Measurements from ENCODE around the gene TPSB2.
"Not testable (repeated sequence)": the region's sequence is repeated elsewhere in the genome, so short reads cannot be mapped to it uniquely, and the experiment has no call there.

The TPSB2 gene

GRCh38 chr16:1189455-1189854, 40.5 kb downstream of the TPSB2 start:
- Histone ChIP-seq H3K9ac (ENCODE audit: low read length) (no peak overlapping the region), H2AFZ (ENCODE audit: low read length) (no peak overlapping the region), H3K4me3 (ENCODE audit: low read length) (no peak overlapping the region), H3K27me3 (replicated peaks; ENCODE audit: insufficient read depth, low read length) (peaks cover 60% of the 10 kb centered on the region), H3K9me3 (replicated peaks; ENCODE audit: insufficient read depth, low read length) (no peaks in the 10 kb centered on the region), H3K4me1 (ENCODE audit: low read length) (no peaks in the 10 kb centered on the region), H3K79me2 (ENCODE audit: low read length) (no peaks in the 10 kb centered on the region), H3K4me2 (ENCODE audit: low read depth, low read length) (no peak overlapping the region), H3K27ac (ENCODE audit: low read length) (no peak overlapping the region), H3K36me3 (replicated peaks; ENCODE audit: insufficient read depth, low read length) (no peaks in the 10 kb centered on the region), H3K9me2 (replicated peaks; ENCODE audit: insufficient read depth, low read length) (no peaks in the 10 kb centered on the region), H3F3A (ENCODE audit: insufficient read depth, low read length) (no peaks in the 10 kb centered on the region), H4K20me1 (ENCODE audit: insufficient read depth, low read length) (no peaks in the 10 kb centered on the region)
- DNase-seq = no peak
- TF ChIP-seq EZH2 (optimal IDR thresholded peaks at IDR 0.05; ENCODE audit: low read depth, low read length) (no peak), EZH2phosphoT487 (IDR thresholded peaks at IDR 0.05; ENCODE audit: low read length) (no peak), CTCF (IDR thresholded peaks at IDR 0.05; ENCODE audit: low read length) (no peak)

- no peak overlapping the region for H2AFZ ChIP-seq (ENCODE audit: low read length)
- peak; percentile 51 for DNase-seq
- H3K79me2 ChIP-seq (ENCODE audit: low read length) = no peaks in the 10 kb centered on the region
- no peaks in the 10 kb centered on the region for H3K4me1 ChIP-seq (ENCODE audit: low read length)
- H3K4me2 ChIP-seq (ENCODE audit: low read depth, low read length) = no peak overlapping the region
- H3K4me3 ChIP-seq (ENCODE audit: low read length) = no peak overlapping the region
- H3K9me2 ChIP-seq (replicated peaks; ENCODE audit: insufficient read depth, low read length) = no peaks in the 10 kb centered on the region
- H3K9ac ChIP-seq (ENCODE audit: low read length) = no peak overlapping the region
- H3K27ac ChIP-seq (ENCODE audit: low read length) = no peak overlapping the region
- no peaks in the 10 kb centered on the region for H3K9me3 ChIP-seq (replicated peaks; ENCODE audit: insufficient read depth, low read length)
- no peak for TF ChIP-seq EZH2phosphoT487 (IDR thresholded peaks at IDR 0.05; ENCODE audit: low read length)
- TF ChIP-seq CTCF (IDR thresholded peaks at IDR 0.05; ENCODE audit: low read length) = no peak
- TF ChIP-seq EZH2 (optimal IDR thresholded peaks at IDR 0.05; ENCODE audit: low read depth, low read length) = no peak
- no peaks in the 10 kb centered on the region for H3F3A ChIP-seq (ENCODE audit: insufficient read depth, low read length)
- H3K36me3 ChIP-seq (replicated peaks; ENCODE audit: insufficient read depth, low read length) = no peaks in the 10 kb centered on the region
- peaks cover 60% of the 10 kb centered on the region for H3K27me3 ChIP-seq (replicated peaks; ENCODE audit: insufficient read depth, low read length)
- H4K20me1 ChIP-seq (ENCODE audit: insufficient read depth, low read length) = no peaks in the 10 kb centered on the region
These were observed 41.4 kb downstream of the TPSB2 start for GRCh38 chr16:1188432-1189189.

GRCh38 chr16:1185460-1186207, 44.4 kb downstream of the TPSB2 start:
- not testable (repeated sequence) for H3K36me3 ChIP-seq (replicated peaks; ENCODE audit: insufficient read depth, low read length); DNase-seq; H3K4me1 ChIP-seq (ENCODE audit: low read length); H3K9ac ChIP-seq (ENCODE audit: low read length); H2AFZ ChIP-seq (ENCODE audit: low read length); H3K4me2 ChIP-seq (ENCODE audit: low read depth, low read length); H4K20me1 ChIP-seq (ENCODE audit: insufficient read depth, low read length); H3F3A ChIP-seq (ENCODE audit: insufficient read depth, low read length); H3K79me2 ChIP-seq (ENCODE audit: low read length); H3K27ac ChIP-seq (ENCODE audit: low read length); H3K9me3 ChIP-seq (replicated peaks; ENCODE audit: insufficient read depth, low read length); H3K4me3 ChIP-seq (ENCODE audit: low read length); H3K9me2 ChIP-seq (replicated peaks; ENCODE audit: insufficient read depth, low read length)
- H3K27me3 ChIP-seq (replicated peaks; ENCODE audit: insufficient read depth, low read length) = peaks cover 73% of the 10 kb centered on the region

- Histone ChIP-seq H3F3A (ENCODE audit: insufficient read depth, low read length) (no peaks in the 10 kb centered on the region), H3K36me3 (replicated peaks; ENCODE audit: insufficient read depth, low read length) (no peaks in the 10 kb centered on the region), H4K20me1 (ENCODE audit: insufficient read depth, low read length) (no peaks in the 10 kb centered on the region), H3K9me3 (replicated peaks; ENCODE audit: insufficient read depth, low read length) (no peaks in the 10 kb centered on the region), H3K27ac (ENCODE audit: low read length) (no peak overlapping the region), H3K79me2 (ENCODE audit: low read length) (no peaks in the 10 kb centered on the region), H3K4me2 (ENCODE audit: low read depth, low read length) (no peak overlapping the region), H3K4me3 (ENCODE audit: low read length) (no peak overlapping the region), H3K4me1 (ENCODE audit: low read length) (no peaks in the 10 kb centered on the region), H2AFZ (ENCODE audit: low read length) (no peak overlapping the region), H3K9me2 (replicated peaks; ENCODE audit: insufficient read depth, low read length) (no peaks in the 10 kb centered on the region), H3K9ac (ENCODE audit: low read length) (no peak overlapping the region), H3K27me3 (replicated peaks; ENCODE audit: insufficient read depth, low read length) (peaks cover 79% of the 10 kb centered on the region)
- TF ChIP-seq EZH2phosphoT487 (IDR thresholded peaks at IDR 0.05; ENCODE audit: low read length) (no peak), EZH2 (optimal IDR thresholded peaks at IDR 0.05; ENCODE audit: low read depth, low read length) (no peak), CTCF (IDR thresholded peaks at IDR 0.05; ENCODE audit: low read length) (no peak)
- no peak for DNase-seq
These were observed 45.0 kb downstream of the TPSB2 start for GRCh38 chr16:1184980-1185379.
